ENCODE data around the gene APBA2. TPM values are rescaled to one million over a fixed set of nuclear protein-coding genes. Genes with fewer than 3 reads are reported as not detected.

Gene APBA2
- total and polyA plus RNA-seq, 10 of the 15 experiments (the other 5 are each of a cell fraction or from before 2014, with no cell fraction given), result 0.06 to 0.26 (median 0.07) TPM; not detected in 7

DNA sequence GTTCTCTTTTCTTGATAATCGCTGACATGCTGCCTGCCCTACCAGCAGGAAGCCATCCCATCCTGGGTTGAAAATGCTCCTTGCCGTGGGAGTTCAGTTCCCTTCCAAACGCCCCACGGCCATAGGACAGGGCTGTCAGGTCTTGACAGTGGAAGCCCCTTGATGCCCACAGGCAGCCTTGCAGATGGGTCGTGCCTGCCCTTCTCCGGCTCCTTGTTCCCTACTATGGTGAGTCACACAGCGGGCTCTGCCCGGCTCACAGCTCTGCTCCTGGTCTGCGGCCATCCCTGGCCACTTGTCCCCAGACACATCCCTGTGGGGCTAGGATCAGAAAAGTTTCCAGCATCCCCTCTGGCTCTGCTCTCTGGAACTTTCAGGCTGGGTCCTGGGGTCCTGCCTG lies 6.2 kb upstream of the APBA2 start:
- ChIA-PET CTCF (no interaction called here), POLR2A (no interaction called here), SMC1A (ENCODE audit: uncharacterized antibody, unreplicated experiment) (no interaction called here), RAD21 (ENCODE audit: unreplicated experiment) (no interaction called here)
- Histone ChIP-seq H3K4me3 (no peak overlapping the region), H4K20me1 (ENCODE audit: control insufficient read depth, insufficient read depth) (no peaks in the 10 kb centered on the region), H3K79me2 (ENCODE audit: control insufficient read depth, insufficient read depth, low read length) (no peaks in the 10 kb centered on the region), H3K9ac (ENCODE audit: control insufficient read depth, insufficient read depth, low read length) (no peak overlapping the region), H3K36me3 (ENCODE audit: control insufficient read depth in 2 of 2, insufficient read depth in 2 of 2, low read length in 1 of 2) (no peaks in the 10 kb centered on the region), H3K9me3 (replicated peaks; ENCODE audit: control insufficient read depth, insufficient read depth, low read length) (no peaks in the 10 kb centered on the region), H3K27ac (ENCODE audit: control insufficient read depth, insufficient read depth) (no peak overlapping the region), H3K27me3 (replicated peaks in 1 of 2; ENCODE audit: control insufficient read depth in 2 of 2, insufficient read depth in 2 of 2, low read length in 1 of 2) (no peaks in the 10 kb centered on the region; a peak in 2 of 4 replicates), H3K4me2 (ENCODE audit: control insufficient read depth, insufficient read depth) (no peak overlapping the region), H3K4me1 (ENCODE audit: control insufficient read depth, insufficient read depth, low read length) (no peaks in the 10 kb centered on the region), H2AFZ (ENCODE audit: control insufficient read depth, low read depth, low read length) (no peak overlapping the region)
- FAIRE-seq (no peak), DNase-seq (ENCODE audit: low read depth, low spot score) (no peak), ATAC-seq (no peak)
- WGBS (ENCODE audit: insufficient coverage, insufficient replicate concordance, low lambda C conversion rate, missing lambda C conversion rate), result 52% methylated on average over 9 of the region's 9 CpGs
- intact Hi-C loops (cut with micrococcal nuclease; ENCODE audit: unreplicated experiment), result no loop called here
- in situ Hi-C loops (cut with MboI), result no loop called here
- BruUV-seq (replicated peaks), result no TSS peak
- TF ChIP-seq YBX1 (IDR thresholded peaks at IDR 0.05), result no peak
- TF ChIP-seq, protein P1, sequence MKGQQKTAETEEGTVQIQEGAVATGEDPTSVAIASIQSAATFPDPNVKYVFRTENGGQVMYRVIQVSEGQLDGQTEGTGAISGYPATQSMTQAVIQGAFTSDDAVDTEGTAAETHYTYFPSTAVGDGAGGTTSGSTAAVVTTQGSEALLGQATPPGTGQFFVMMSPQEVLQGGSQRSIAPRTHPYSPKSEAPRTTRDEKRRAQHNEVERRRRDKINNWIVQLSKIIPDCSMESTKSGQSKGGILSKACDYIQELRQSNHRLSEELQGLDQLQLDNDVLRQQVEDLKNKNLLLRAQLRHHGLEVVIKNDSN (IDR thresholded peaks at IDR 0.05; ENCODE audit: borderline replicate concordance, extremely low read length, insufficient read depth, low read depth, low read length), result no peak
- no peak for TF ChIP-seq ZNF24 (IDR thresholded peaks at IDR 0.05)
- TF ChIP-seq LARP7 (IDR thresholded peaks at IDR 0.05), result no peak
- TF ChIP-seq ZNF274 (IDR thresholded peaks at IDR 0.05; ENCODE audit: insufficient read depth, insufficient read length), result no peak
- no peak for TF ChIP-seq KAT2A (conservative IDR thresholded peaks at IDR 0.05; ENCODE audit: control insufficient read depth, low read depth, low read length)
- TF ChIP-seq, protein P2, sequence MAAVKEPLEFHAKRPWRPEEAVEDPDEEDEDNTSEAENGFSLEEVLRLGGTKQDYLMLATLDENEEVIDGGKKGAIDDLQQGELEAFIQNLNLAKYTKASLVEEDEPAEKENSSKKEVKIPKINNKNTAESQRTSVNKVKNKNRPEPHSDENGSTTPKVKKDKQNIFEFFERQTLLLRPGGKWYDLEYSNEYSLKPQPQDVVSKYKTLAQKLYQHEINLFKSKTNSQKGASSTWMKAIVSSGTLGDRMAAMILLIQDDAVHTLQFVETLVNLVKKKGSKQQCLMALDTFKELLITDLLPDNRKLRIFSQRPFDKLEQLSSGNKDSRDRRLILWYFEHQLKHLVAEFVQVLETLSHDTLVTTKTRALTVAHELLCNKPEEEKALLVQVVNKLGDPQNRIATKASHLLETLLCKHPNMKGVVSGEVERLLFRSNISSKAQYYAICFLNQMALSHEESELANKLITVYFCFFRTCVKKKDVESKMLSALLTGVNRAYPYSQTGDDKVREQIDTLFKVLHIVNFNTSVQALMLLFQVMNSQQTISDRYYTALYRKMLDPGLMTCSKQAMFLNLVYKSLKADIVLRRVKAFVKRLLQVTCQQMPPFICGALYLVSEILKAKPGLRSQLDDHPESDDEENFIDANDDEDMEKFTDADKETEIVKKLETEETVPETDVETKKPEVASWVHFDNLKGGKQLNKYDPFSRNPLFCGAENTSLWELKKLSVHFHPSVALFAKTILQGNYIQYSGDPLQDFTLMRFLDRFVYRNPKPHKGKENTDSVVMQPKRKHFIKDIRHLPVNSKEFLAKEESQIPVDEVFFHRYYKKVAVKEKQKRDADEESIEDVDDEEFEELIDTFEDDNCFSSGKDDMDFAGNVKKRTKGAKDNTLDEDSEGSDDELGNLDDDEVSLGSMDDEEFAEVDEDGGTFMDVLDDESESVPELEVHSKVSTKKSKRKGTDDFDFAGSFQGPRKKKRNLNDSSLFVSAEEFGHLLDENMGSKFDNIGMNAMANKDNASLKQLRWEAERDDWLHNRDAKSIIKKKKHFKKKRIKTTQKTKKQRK (IDR thresholded peaks at IDR 0.05; ENCODE audit: low read depth, low read length), result no peak
- no peak for TF ChIP-seq EZH2 (IDR thresholded peaks at IDR 0.05; ENCODE audit: borderline replicate concordance, control insufficient read depth, low read depth, low read length)
- TF ChIP-seq CREM (IDR thresholded peaks at IDR 0.05; ENCODE audit: low read depth), result no peak
- no peak for TF ChIP-seq MTA2 (IDR thresholded peaks at IDR 0.05; ENCODE audit: low read depth)
- TF ChIP-seq RB1 (IDR thresholded peaks at IDR 0.05; ENCODE audit: borderline replicate concordance), result no peak
